H1 (cell line): ENCODE results near the gene TAPBPL.

Experiments
- HDAC2 ChIP-seq, 2 experiments: fragments of 300-600 bp in 1 of 2; sonication (generic) in 1 of 2; IDR thresholded peaks; 2 replicates each; pipeline ENCODE4 v1.6.1; 2011 to 2012; ENCODE audit warnings: low read depth in 2 of 2, low read length in 2 of 2, mild to moderate bottlenecking in 2 of 2, moderate library complexity in 2 of 2, borderline replicate concordance in 1 of 2, inconsistent platforms in 1 of 2
- RFX5 ChIP-seq: IDR thresholded peaks from 2 replicates; pipeline ENCODE4 v1.6.1; 2011; ENCODE audit warnings: low read depth, low read length, improper control_type of control experiment, borderline replicate concordance
- SP1 ChIP-seq: IDR thresholded peaks from 2 replicates; pipeline ENCODE4 v1.6.1; 2011; ENCODE audit warnings: low read depth, low read length
- TF ChIP-seq, protein P1 (sequence below), 3 experiments: IDR thresholded peaks; 1 replicate in 2 of 3; 2 replicates in 1 of 3; pipeline versions ENCODE4 v1.5.1 to v1.6.1; 2011; ENCODE audit warnings: low read length in 3 of 3, mild to moderate bottlenecking in 3 of 3, inconsistent platforms in 2 of 3, low read depth in 1 of 3, moderate library complexity in 1 of 3; ENCODE audit not compliant: insufficient read depth in 1 of 3; ENCODE audit errors: control extremely low read depth in 1 of 3

DNA sequence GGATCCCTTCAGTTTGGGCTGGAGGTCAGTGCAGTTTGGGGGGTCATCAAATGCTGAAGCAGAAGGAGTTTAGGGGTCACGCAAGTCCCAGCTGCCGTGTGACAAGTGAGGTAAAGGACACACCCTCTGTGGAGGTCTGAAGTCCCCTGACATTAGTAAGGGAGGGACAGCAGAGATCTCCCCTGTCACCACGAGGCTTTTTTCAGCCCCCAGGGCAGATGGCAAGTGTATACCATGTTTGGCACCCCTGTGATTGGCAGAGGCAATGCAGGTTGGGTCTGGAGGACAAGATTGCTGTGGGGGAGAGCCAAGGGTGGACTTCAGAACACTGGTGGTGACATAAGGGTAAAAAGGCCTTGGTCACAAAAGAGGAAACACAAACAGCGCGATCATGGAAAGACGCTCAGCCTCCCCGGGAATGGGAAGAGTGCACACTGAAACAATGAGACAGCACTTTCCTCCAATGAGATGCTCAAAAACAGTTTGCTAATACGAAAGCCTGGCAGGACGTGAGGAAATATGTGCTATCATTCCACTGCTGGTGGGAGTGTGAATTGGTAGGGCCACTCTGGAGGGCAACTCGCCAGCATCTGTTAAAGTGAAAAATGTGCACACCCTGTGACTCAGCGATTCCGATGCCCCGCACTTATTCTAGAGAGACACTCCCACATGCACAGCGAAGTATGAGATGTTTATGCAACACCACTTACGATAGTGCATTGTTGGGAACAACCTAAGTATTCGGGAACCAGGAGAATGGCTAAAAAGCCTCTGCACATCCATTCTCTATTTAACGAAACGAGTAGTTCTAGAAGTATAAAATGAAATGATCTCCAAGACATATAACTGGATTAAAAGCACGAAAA lies 21.5 kb upstream of the TAPBPL start:
- TF ChIP-seq, protein P1, sequence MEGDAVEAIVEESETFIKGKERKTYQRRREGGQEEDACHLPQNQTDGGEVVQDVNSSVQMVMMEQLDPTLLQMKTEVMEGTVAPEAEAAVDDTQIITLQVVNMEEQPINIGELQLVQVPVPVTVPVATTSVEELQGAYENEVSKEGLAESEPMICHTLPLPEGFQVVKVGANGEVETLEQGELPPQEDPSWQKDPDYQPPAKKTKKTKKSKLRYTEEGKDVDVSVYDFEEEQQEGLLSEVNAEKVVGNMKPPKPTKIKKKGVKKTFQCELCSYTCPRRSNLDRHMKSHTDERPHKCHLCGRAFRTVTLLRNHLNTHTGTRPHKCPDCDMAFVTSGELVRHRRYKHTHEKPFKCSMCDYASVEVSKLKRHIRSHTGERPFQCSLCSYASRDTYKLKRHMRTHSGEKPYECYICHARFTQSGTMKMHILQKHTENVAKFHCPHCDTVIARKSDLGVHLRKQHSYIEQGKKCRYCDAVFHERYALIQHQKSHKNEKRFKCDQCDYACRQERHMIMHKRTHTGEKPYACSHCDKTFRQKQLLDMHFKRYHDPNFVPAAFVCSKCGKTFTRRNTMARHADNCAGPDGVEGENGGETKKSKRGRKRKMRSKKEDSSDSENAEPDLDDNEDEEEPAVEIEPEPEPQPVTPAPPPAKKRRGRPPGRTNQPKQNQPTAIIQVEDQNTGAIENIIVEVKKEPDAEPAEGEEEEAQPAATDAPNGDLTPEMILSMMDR (IDR thresholded peaks at IDR 0.05; ENCODE audit: control extremely low read depth in 1 of 3, insufficient read depth in 1 of 3, low read depth in 1 of 3, low read length in 3 of 3), result no peak
- TF ChIP-seq RFX5 (no peak), SP1 (no peak), HDAC2 (IDR thresholded peaks at IDR 0.05; ENCODE audit: borderline replicate concordance in 1 of 2, low read depth in 2 of 2, low read length in 2 of 2) (no peak)
